ENCODE results near the gene BAAT. TPM values are rescaled to one million over a fixed set of nuclear protein-coding genes. Genes with fewer than 3 reads are reported as not detected.

Gene BAAT
- total RNA-seq, 1 donor from 2014 or later = not detected

DNA sequence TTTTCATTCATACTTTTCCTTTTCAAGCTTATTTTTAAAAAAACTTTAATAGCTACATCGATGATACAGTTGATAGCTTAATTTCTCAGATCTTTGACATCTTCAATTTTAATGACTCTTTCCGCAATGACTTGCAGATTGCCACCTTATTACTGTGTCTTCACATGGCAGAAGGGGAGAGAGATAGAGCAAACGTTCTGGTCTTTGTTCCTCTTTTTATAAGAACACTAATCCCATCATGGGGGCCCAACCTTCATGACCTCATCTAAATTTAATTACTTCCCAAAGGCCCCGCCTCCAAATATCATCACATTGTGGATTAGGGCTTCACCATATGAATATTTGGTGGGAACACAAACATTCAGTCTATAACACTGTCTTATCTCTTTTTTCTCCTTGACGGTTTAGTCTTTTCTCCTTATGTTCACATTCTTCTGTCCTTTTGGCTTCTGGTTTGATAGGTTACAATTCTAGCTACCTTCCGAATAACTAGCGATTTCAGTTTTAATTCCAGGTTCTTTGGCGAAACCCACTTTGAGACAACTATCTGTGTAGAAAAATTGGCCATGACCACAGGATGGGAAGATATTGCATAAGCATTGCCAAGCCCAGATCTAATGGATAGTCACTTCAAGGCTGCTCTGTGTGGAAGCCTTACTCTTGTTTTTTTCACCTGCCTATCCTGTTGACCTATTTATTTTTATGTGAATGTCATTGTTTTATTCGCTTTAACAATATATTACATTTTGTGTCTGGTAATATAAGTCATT, 18.9 kb upstream of the BAAT start:
- no peak overlapping the region for H3K4me3 ChIP-seq (ENCODE audit: low read depth, low read length)
- no peak for DNase-seq (ENCODE audit: low read depth)
- TF ChIP-seq CTCF (IDR thresholded peaks at IDR 0.05; ENCODE audit: insufficient read depth, low read length, poor library complexity, severe bottlenecking) = no peak
- peaks cover 7% of the 10 kb centered on the region for H3K36me3 ChIP-seq (ENCODE audit: control insufficient read depth, insufficient read depth, low read length)
- H3K27me3 ChIP-seq (ENCODE audit: control insufficient read depth, insufficient read depth, low read length) = no peaks in the 10 kb centered on the region

DNA sequence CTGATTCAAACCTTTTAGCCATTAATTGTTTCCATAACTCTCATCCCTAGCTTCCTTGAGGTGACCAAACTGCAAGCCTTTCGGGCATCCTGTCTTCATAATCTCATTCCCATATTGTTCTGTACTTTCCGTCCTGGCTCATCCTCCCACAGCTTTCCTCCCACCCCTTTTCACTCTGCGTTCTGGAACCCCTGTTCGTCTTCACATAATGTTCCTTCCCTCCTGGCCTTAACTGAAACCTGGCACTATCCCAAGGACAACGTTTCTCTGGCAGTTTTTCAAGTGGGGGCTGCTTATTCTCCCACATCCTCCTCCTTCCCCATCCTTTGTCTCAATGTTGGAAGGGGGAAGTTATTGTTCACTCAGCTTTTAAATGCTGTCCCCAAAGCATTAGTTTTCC, 15.3 kb upstream of the BAAT start:
- TF ChIP-seq CTCF (IDR thresholded peaks at IDR 0.05; ENCODE audit: insufficient read depth, low read length, poor library complexity, severe bottlenecking) = no peak
- DNase-seq (ENCODE audit: low read depth) = no peak
- Histone ChIP-seq H3K4me3 (ENCODE audit: low read depth, low read length) (no peak overlapping the region), H3K27me3 (ENCODE audit: control insufficient read depth, insufficient read depth, low read length) (no peaks in the 10 kb centered on the region), H3K36me3 (ENCODE audit: control insufficient read depth, insufficient read depth, low read length) (peaks cover 2% of the 10 kb centered on the region)

- no peak for TF ChIP-seq CTCF (IDR thresholded peaks at IDR 0.05; ENCODE audit: insufficient read depth, low read length, poor library complexity, severe bottlenecking)
- Histone ChIP-seq H3K36me3 (ENCODE audit: control insufficient read depth, insufficient read depth, low read length) (peaks cover 2% of the 10 kb centered on the region), H3K4me3 (ENCODE audit: low read depth, low read length) (peak overlapping the region; percentile 80), H3K27me3 (ENCODE audit: control insufficient read depth, insufficient read depth, low read length) (no peaks in the 10 kb centered on the region)
- DNase-seq (ENCODE audit: low read depth) = no peak
Measured at GRCh38 chr9:101399643-101399970, 14.8 kb upstream of the BAAT start.

DNA sequence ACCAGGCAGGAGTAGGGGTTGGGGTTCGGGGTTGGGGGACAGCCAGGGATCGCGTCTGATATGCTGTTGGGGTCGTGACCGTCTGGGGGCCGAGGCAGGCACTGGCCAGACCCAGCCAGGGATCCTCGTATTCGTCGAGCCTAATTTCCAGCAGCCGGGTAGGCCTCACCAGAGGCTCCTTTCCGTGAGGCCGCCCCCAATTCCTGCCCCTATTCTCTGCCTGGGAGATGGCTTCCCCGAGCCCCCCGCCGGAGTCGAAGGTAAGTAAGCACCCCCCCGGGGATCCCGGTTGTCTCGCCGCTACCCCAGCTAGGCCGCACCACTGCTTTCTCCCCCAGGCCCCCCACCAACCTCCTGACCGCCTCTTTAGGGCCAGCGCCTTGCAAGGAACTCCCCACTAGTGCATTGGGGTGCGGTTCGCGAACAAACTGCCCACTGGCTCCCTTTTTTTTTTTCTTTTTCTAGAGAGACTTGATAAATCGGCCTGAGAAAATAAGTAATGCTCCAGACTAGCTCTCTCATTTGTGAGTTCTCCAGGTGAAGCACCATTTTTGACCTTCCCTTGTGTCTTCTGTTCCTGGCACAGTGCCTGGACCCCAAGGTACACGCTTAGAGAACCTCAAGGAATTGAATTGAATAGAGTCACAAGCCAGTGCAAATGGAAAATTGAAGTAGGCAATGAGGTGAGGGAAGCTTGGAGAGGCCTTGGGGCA, 14.3 kb upstream of the BAAT start:
- TF ChIP-seq CTCF (IDR thresholded peaks at IDR 0.05; ENCODE audit: insufficient read depth, low read length, poor library complexity, severe bottlenecking) = no peak
- peak overlapping the region; percentile 80 for H3K4me3 ChIP-seq (ENCODE audit: low read depth, low read length)
- no peaks in the 10 kb centered on the region for H3K27me3 ChIP-seq (ENCODE audit: control insufficient read depth, insufficient read depth, low read length)
- peaks cover 2% of the 10 kb centered on the region for H3K36me3 ChIP-seq (ENCODE audit: control insufficient read depth, insufficient read depth, low read length)
- no peak for DNase-seq (ENCODE audit: low read depth)

GRCh38 chr9:101398068-101398929, 13.5 kb upstream of the BAAT start, which contains the start of the genes MRPL50 and ZNF189:
Gene MRPL50, minus strand, starts transcription at chr9:101398618. Its CDS starts 26 bp downstream, at chr9:101398592.
Gene ZNF189, plus strand, starts transcription at chr9:101398851. Its CDS starts 306 bp downstream, at chr9:101399157.
- Histone ChIP-seq H3K4me3 (ENCODE audit: low read depth, low read length) (peak within 1 kb of the TSS; percentile 80), H3K36me3 (ENCODE audit: control insufficient read depth, insufficient read depth, low read length) (no peaks in the 10 kb centered on the region), H3K27me3 (ENCODE audit: control insufficient read depth, insufficient read depth, low read length) (no peaks in the 10 kb centered on the region)
- no peak for TF ChIP-seq CTCF (IDR thresholded peaks at IDR 0.05; ENCODE audit: insufficient read depth, low read length, poor library complexity, severe bottlenecking)
- DNase-seq (ENCODE audit: low read depth) = peak; percentile 96
